Body of pancreas (tissue), 4 donors: ENCODE data around the gene ECSIT. TPM values are rescaled to one million over a fixed set of nuclear protein-coding genes. Genes with fewer than 3 reads are reported as not detected.

Experiments used
- ATAC-seq: fragments of 150-250 bp; one replicate; pipeline ENCODE4 v1.9.1; 2016
- DNase-seq, 4 donors: peaks; one replicate each; pipeline ENCODE4 v3.0.0-alpha.2; 2019
- H3K27ac ChIP-seq, 4 donors: fragments of 200-600 bp; sonication (generic); 1 replicate in 3 of 4; 2 replicates in 1 of 4; pipeline versions ENCODE4 v1.5.1 to v1.6.1; 2016 to 2019; ENCODE audit warnings: mild to moderate bottlenecking in 1 of 4, mixed read lengths in 1 of 4, moderate library complexity in 1 of 4
- H3K27me3 ChIP-seq, 2 donors: fragments of 200-600 bp; sonication (generic); one replicate each; pipeline ENCODE4 v1.6.0; 2016; ENCODE audit warnings: mild to moderate bottlenecking in 1 of 2
- H3K36me3 ChIP-seq, 2 donors: fragments of 200-600 bp; sonication (generic); replicated peaks in 1 of 2; 2 replicates each; pipeline ENCODE4 v1.5.1; 2016; ENCODE audit warnings: low read depth in 2 of 2; ENCODE audit not compliant: insufficient read depth in 1 of 2
- H3K4me1 ChIP-seq: fragments of 200-600 bp; sonication (generic); one replicate; pipeline ENCODE4 v1.6.0; 2016
- H3K4me3 ChIP-seq, 2 donors: fragments of 200-600 bp; sonication (generic); 1 replicate in 1 of 2; 2 replicates in 1 of 2; pipeline ENCODE4 v1.5.1; 2016 to 2019
- H3K9me3 ChIP-seq, 3 donors: fragments of 200-600 bp; sonication (generic); 1 replicate in 2 of 3; 2 replicates in 1 of 3; pipeline ENCODE4 v1.5.1; 2016
- CTCF ChIP-seq, 7 experiments: fragments of 450-650 bp in 4 of 7; fragments of 200-600 bp in 3 of 7; sonication (generic) in 3 of 7; IDR thresholded peaks; one replicate each; pipeline ENCODE4 v1.5.1; 2016 to 2019; ENCODE audit warnings: antibody characterized with exemption in 7 of 7
- POLR2A ChIP-seq, 3 donors: fragments of 450-650 bp; IDR thresholded peaks; one replicate each; pipeline ENCODE4 v1.6.1; 2016; ENCODE audit warnings: antibody characterized with exemption in 3 of 3, mild to moderate bottlenecking in 2 of 3
- WGBS, 2 donors: methylation state at CpG; one replicate each; pipeline ENCODE4 v1.1.5; 2017; 5-methylcytosine and 5-hydroxymethylcytosine counted together
- intact Hi-C: fragments of 100-400 bp; cut with DNase I; formaldehyde crosslinking; loops from one replicate; pipeline ENCODE4 v1.15.1; 2023
- total RNA-seq, 2 donors: library from RNA; depleted of rRNA; stranded (reverse); fragments of >200 nt; gene quantifications; one replicate each; pipeline ENCODE4 v1.1.0, GENCODE V29; 2016

The ECSIT gene
- total RNA-seq, 2 donors from 2014 or later = 55.8 to 79.1 TPM

- Histone ChIP-seq H3K27me3 (no peaks in the 10 kb centered on the region), H3K36me3 (no peaks in the 10 kb centered on the region), H3K27ac (peak overlapping the region; percentile 80 to 99 (median 92)), H3K9me3 (no peaks in the 10 kb centered on the region), H3K4me3 (peak overlapping the region; percentile 85 to 91), H3K4me1 (peaks cover 13% of the 10 kb centered on the region)
- WGBS, 2 donors = 1 to 7% methylated on average over 2 to 15 of the region's 33 CpGs
- peak; percentile 98 to 99 (median 98) for DNase-seq
- TF ChIP-seq POLR2A (IDR thresholded peaks at IDR 0.05) (no peak), CTCF (IDR thresholded peaks at IDR 0.05) (no peak)
- ATAC-seq = peak; percentile 95
- intact Hi-C loops = no loop called here
These were observed 23.9 kb downstream of the ECSIT start for GRCh38 chr19:11505032-11505503.

GRCh38 chr19:11504502-11505031 is 24.4 kb downstream of the ECSIT start:
- intact Hi-C loops = no loop called here
- 40 to 48% methylated on average over 7 of the region's 7 CpGs for WGBS, 2 donors
- Histone ChIP-seq H3K36me3 (no peaks in the 10 kb centered on the region), H3K27me3 (no peaks in the 10 kb centered on the region), H3K9me3 (no peaks in the 10 kb centered on the region), H3K27ac (peak overlapping the region; percentile 80 to 99 (median 92)), H3K4me1 (peaks cover 13% of the 10 kb centered on the region), H3K4me3 (peak overlapping the region in 1 of 2 donors; percentile 91)
- ATAC-seq (no peak), DNase-seq (no peak)
- TF ChIP-seq CTCF (IDR thresholded peaks at IDR 0.05) (no peak), POLR2A (IDR thresholded peaks at IDR 0.05) (no peak)

GRCh38 chr19:11499890-11500420 is 29.0 kb downstream of the ECSIT start:
- no peak overlapping the region for H3K4me3 ChIP-seq
- intact Hi-C loops = no loop called here
- 55 to 71% methylated on average over 7 of the region's 7 CpGs for WGBS, 2 donors
- TF ChIP-seq CTCF (IDR thresholded peaks at IDR 0.05) = no peak
- no peak for TF ChIP-seq POLR2A (IDR thresholded peaks at IDR 0.05)
- no peaks in the 10 kb centered on the region for H3K27me3 ChIP-seq
- DNase-seq (no peak), ATAC-seq (no peak)
- no peaks in the 10 kb centered on the region for H3K9me3 ChIP-seq
- no peak overlapping the region for H3K27ac ChIP-seq
- peaks cover 14% of the 10 kb centered on the region for H3K4me1 ChIP-seq
- peaks cover 0 to 6% of the 10 kb centered on the region in 2 donors for H3K36me3 ChIP-seq

- Histone ChIP-seq H3K4me1 (peaks cover 8% of the 10 kb centered on the region), H3K27me3 (no peaks in the 10 kb centered on the region), H3K9me3 (no peaks in the 10 kb centered on the region), H3K36me3 (peaks cover 0 to 6% of the 10 kb centered on the region in 2 donors), H3K4me3 (no peak overlapping the region), H3K27ac (no peak overlapping the region)
- intact Hi-C loops = no loop called here
- WGBS, 2 donors = 90 to 95% methylated on average over 6 of the region's 6 CpGs
- DNase-seq = no peak
- TF ChIP-seq POLR2A (IDR thresholded peaks at IDR 0.05) (no peak), CTCF (IDR thresholded peaks at IDR 0.05) (no peak)
- ATAC-seq = no peak
These were observed 29.7 kb downstream of the ECSIT start for GRCh38 chr19:11499220-11499726.
